Astrocyte (in vitro differentiated cells and primary cell): ENCODE results near the gene SPP1. TPM values are rescaled to one million over a fixed set of nuclear protein-coding genes. Genes with fewer than 3 reads are reported as not detected.

ENCODE experiments used
- DNase-seq: peaks from one replicate; pipeline ENCODE4 v3.0.0-alpha.2; 2010; ENCODE audit warnings: low read depth
- FAIRE-seq: peaks from 2 replicates; lab custom pipeline; 2011; peaks lifted over from hg19 to GRCh38; lab: Jason Lieb, UNC
- H2AFZ ChIP-seq: 2 replicates; pipeline ENCODE4 v1.6.0; 2012; ENCODE audit warnings: low read depth, low read length, inconsistent platforms
- H3K27ac ChIP-seq: 2 replicates; pipeline ENCODE4 v1.5.1; 2011; ENCODE audit warnings: low read depth, low read length, inconsistent platforms
- H3K27me3 ChIP-seq: 2 replicates; pipeline ENCODE4 v1.6.0; 2011; ENCODE audit warnings: low read length, inconsistent platforms; ENCODE audit not compliant: insufficient read depth
- H3K36me3 ChIP-seq: 2 replicates; pipeline ENCODE4 v1.5.1; 2011; ENCODE audit warnings: low read length, inconsistent platforms; ENCODE audit not compliant: insufficient read depth
- H3K4me1 ChIP-seq: 2 replicates; pipeline ENCODE4 v1.5.1; 2011; ENCODE audit warnings: low read length, inconsistent platforms; ENCODE audit not compliant: insufficient read depth
- H3K4me2 ChIP-seq: 2 replicates; pipeline ENCODE4 v1.6.0; 2012; ENCODE audit warnings: low read length, inconsistent platforms
- H3K4me3 ChIP-seq: 2 replicates; pipeline ENCODE4 v1.5.1; 2011; ENCODE audit warnings: low read depth, mild to moderate bottlenecking, low read length, inconsistent platforms; ENCODE audit not compliant: insufficient read depth
- H3K79me2 ChIP-seq: 2 replicates; pipeline ENCODE4 v1.6.0; 2012; ENCODE audit warnings: mild to moderate bottlenecking, low read length, inconsistent platforms; ENCODE audit not compliant: insufficient read depth
- H3K9ac ChIP-seq: 2 replicates; pipeline ENCODE4 v1.6.0; 2012; ENCODE audit warnings: mild to moderate bottlenecking, low read length, inconsistent platforms
- H3K9me3 ChIP-seq: 2 replicates; pipeline ENCODE4 v1.5.1; 2012; ENCODE audit warnings: low read depth, mild to moderate bottlenecking, low read length, inconsistent platforms; ENCODE audit not compliant: insufficient read depth
- H4K20me1 ChIP-seq: 2 replicates; pipeline ENCODE4 v1.6.0; 2012; ENCODE audit warnings: low read length, inconsistent platforms; ENCODE audit not compliant: insufficient read depth
- H3K27ac Mint-ChIP-seq: one replicate; pipeline ENCODE4 v1.8.0; 2021; ENCODE audit warnings: mild to moderate bottlenecking, mixed read lengths; ENCODE audit not compliant: unreplicated experiment
- H3K27me3 Mint-ChIP-seq: one replicate; pipeline ENCODE4 v1.8.0; 2021; ENCODE audit warnings: low read depth, mixed read lengths; ENCODE audit not compliant: unreplicated experiment
- H3K36me3 Mint-ChIP-seq: one replicate; pipeline ENCODE4 v1.8.0; 2021; ENCODE audit warnings: low read depth, mixed read lengths; ENCODE audit not compliant: unreplicated experiment
- H3K4me1 Mint-ChIP-seq: one replicate; pipeline ENCODE4 v1.8.0; 2021; ENCODE audit warnings: low read depth, mixed read lengths; ENCODE audit not compliant: unreplicated experiment
- H3K4me3 Mint-ChIP-seq: one replicate; pipeline ENCODE4 v1.8.0; 2021; ENCODE audit warnings: mild to moderate bottlenecking, moderate library complexity, mixed read lengths; ENCODE audit not compliant: unreplicated experiment
- H3K9me3 Mint-ChIP-seq: one replicate; pipeline ENCODE4 v1.8.0; 2021; ENCODE audit warnings: mild to moderate bottlenecking, mixed read lengths; ENCODE audit not compliant: unreplicated experiment
- CTCF ChIP-seq: IDR thresholded peaks from 2 replicates; pipeline ENCODE4 v1.5.1; 2011; ENCODE audit warnings: low read depth, mild to moderate bottlenecking, inconsistent platforms, low read length, moderate library complexity; ENCODE audit not compliant: insufficient read depth
- EZH2 ChIP-seq: IDR thresholded peaks from 2 replicates; pipeline ENCODE4 v1.6.1; 2012; ENCODE audit warnings: mild to moderate bottlenecking, low read length, inconsistent platforms; ENCODE audit not compliant: insufficient read depth
- total RNA-seq: library from RNA; stranded (reverse); gene quantifications from 2 replicates; pipeline ENCODE4 v1.2.1, GENCODE V29; 2021

The SPP1 gene
- total RNA-seq, 1 donor from 2014 or later, result 217 TPM

GRCh38 chr4:87946766-87947165 lies 28.7 kb upstream of the SPP1 start:
- no peak for DNase-seq
- Histone ChIP-seq H3K4me2 (no peak overlapping the region), H3K27ac (no peak overlapping the region), H4K20me1 (no peaks in the 10 kb centered on the region), H3K27me3 (no peaks in the 10 kb centered on the region), H3K9ac (no peak overlapping the region), H3K4me3 (no peak overlapping the region), H3K36me3 (no peaks in the 10 kb centered on the region), H2AFZ (no peak overlapping the region), H3K4me1 (peaks cover 8% of the 10 kb centered on the region), H3K79me2 (no peaks in the 10 kb centered on the region), H3K9me3 (no peaks in the 10 kb centered on the region)
- H3K4me1 Mint-ChIP-seq, result peaks cover 7% of the 10 kb centered on the region
- TF ChIP-seq CTCF (no peak), EZH2 (no peak)
- peaks cover 2% of the 10 kb centered on the region for H3K9me3 Mint-ChIP-seq
- H3K36me3 Mint-ChIP-seq, result no peaks in the 10 kb centered on the region
- H3K27ac Mint-ChIP-seq, result no peak overlapping the region
- H3K27me3 Mint-ChIP-seq, result no peaks in the 10 kb centered on the region
- no peak for FAIRE-seq
- no peak overlapping the region for H3K4me3 Mint-ChIP-seq

- DNase-seq (peak; percentile 6), FAIRE-seq (no peak)
- no peaks in the 10 kb centered on the region for H3K36me3 Mint-ChIP-seq
These were observed 27.9 kb upstream of the SPP1 start for GRCh38 chr4:87947381-87948160.

More at GRCh38 chr4:87947381-87948160, 27.9 kb upstream of the SPP1 start:
- Histone ChIP-seq H3K9me3 (no peaks in the 10 kb centered on the region), H3K27ac (no peak overlapping the region), H3K4me1 (peaks cover 8% of the 10 kb centered on the region), H3K4me2 (no peak overlapping the region), H4K20me1 (no peaks in the 10 kb centered on the region), H2AFZ (no peak overlapping the region), H3K4me3 (no peak overlapping the region), H3K27me3 (no peaks in the 10 kb centered on the region), H3K79me2 (no peaks in the 10 kb centered on the region), H3K36me3 (no peaks in the 10 kb centered on the region), H3K9ac (no peak overlapping the region)
- no peak for TF ChIP-seq EZH2
- no peak for TF ChIP-seq CTCF
- peaks cover 2% of the 10 kb centered on the region for H3K9me3 Mint-ChIP-seq
- H3K27me3 Mint-ChIP-seq, result no peaks in the 10 kb centered on the region
- H3K4me1 Mint-ChIP-seq, result peaks cover 7% of the 10 kb centered on the region
- H3K27ac Mint-ChIP-seq, result no peak overlapping the region
- H3K4me3 Mint-ChIP-seq, result no peak overlapping the region
